A673 (cell line): ENCODE data around the gene MYLK3.

Experiments
- CTCF ChIP-seq: fragments of 300-800, 200-600 bp; sonication (generic); conservative IDR thresholded peaks from 2 replicates; pipeline ENCODE4 v1.5.1; 2017; ENCODE audit warnings: low read depth, mild to moderate bottlenecking, antibody characterized with exemption, low read length, moderate library complexity, mixed read lengths
- EZH2 ChIP-seq: fragments of 200-600 bp; sonication (generic); IDR thresholded peaks from 2 replicates; pipeline ENCODE4 v1.6.1; 2017; ENCODE audit warnings: borderline replicate concordance, low read depth, mild to moderate bottlenecking, mixed read lengths, antibody characterized with exemption, low read length; ENCODE audit not compliant: poor library complexity, severe bottlenecking

DNA sequence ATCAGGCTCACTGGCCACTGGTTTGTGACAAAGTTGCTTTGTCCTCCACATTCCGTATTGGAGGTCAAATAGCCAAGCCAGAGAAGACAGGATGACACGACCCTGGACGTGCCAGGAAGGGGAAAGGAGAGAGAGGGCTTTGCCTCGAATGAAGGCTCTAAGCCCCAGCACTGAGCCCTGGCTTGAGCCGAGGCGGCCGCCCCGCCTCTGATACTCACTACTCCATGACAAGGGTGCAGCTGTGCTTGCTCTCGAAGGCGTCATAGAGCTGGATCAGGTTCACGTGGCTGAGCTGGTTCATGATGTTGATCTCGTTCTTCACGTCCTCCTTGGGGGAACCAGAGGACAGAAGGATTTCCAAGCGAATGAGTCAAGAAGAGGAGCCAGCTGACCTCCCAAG lies 19.3 kb downstream of the MYLK3 start:
- TF ChIP-seq CTCF: no peak
- TF ChIP-seq EZH2: no peak
